GM19025 (cell line): Measurements from ENCODE around the gene CLDN4.
"Not testable (repeated sequence)": the region's sequence is repeated elsewhere in the genome, so short reads cannot be mapped to it uniquely, and the experiment has no call there.

Source experiments
- ATAC-seq: cut with Tn5 transposase; IDR thresholded peaks from one replicate; pipeline ENCODE4 v1.9.1; 2021; ENCODE audit warnings: mild to moderate bottlenecking, low read depth, moderate library complexity; ENCODE audit not compliant: unreplicated experiment

The CLDN4 gene

DNA sequence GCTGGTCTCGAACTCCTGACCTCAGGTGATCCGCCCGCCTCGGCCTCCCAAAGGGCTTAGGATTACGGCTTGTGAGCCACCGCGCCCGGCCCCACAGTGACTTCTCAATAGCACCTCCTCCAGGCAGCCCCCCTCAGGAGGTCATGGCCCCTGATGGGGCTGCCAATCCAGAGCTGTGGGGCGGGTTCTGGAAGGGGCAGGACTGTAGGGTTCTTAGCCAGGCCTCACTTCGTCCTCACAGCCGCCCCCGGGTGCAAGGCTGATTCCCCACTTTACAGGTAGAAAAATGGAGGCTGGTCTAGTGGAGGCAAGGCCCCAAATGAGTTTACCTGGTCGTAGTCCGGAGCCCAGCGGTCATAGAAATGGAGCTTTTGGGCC lies 10.9 kb downstream of the CLDN4 start:
- no peak for ATAC-seq

DNA sequence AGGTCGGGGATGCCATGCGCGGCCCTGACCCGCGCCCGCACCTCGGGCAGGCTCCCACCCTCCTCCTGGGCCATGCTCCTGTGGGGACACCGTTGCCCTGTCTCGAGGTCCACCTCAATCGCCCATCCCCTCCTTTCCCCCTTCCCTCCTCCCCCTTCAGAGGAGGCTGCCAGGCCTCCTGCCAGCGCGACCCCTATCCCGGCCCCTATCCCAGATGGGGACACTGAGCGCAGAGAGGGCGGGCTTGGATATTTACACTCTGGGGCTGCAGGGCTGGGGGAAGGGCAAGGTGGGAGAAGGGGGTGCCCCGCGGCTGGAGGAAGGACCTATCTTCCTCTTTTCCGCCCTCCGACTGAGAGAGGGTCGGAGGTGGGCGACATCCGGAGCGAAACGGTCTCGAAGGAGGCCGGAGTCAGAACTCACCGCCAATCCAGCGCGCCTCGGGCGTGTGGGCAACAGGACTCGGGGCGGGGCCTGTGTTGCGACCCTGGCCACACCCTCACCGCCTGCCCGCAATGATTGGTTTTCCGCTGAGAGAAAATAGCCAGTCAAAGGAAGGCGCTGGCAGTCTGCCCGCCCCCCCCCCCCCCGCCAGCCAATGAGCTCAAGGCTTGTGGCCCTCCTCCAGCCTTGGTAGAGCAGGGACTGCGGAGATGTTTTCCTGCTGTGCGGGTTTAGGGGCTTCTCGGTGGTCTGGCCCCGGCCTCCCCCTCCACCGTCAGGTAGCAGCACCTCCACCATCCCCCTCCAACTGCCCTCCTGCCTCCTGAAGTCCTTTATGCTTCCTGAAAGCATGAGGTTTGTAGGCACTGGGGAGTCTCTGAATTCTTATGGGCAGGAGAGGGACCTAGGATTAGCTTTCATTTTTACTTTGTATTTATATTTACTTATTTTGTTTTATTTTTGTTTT lies 11.5 kb downstream of the CLDN4 start, which contains the start of gene METTL27:
TSS of gene METTL27 (minus strand) at position 450 of the 910 bp plus-strand sequence. CDS start at position 74, 376 bp downstream.
- peak; percentile 94 for ATAC-seq

- no peak for ATAC-seq
Measured at GRCh38 chr7:73844131-73844547, 13.3 kb downstream of the CLDN4 start.

DNA sequence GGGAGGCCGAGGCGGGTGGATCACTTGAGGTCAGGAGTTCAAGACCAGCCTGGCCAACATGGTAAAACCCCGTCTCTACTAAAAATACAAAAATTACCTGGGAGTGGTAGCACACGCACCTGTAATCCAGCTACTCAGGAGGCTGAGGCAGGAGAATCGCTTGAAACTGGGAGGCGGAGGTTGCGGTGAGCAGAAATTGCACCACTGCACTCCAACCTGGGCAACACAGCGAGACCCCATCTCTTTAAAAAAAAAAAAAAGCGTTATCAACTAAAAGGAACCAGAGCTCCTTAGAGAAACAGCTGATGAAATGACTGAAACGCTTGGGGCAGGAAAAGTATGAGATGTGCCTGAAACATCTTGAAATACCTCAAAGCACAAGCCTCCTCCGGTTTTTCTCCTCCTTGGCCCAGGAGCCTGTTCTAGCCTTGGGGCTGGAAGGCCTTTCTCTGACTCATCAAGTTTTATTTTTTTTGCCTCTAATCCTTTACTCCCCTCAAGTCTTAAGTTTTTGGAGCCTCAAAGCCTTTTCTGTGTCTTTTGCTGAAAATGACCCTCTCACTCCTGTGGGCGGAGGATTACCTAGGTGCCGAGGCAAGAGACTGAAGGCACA lies 14.2 kb downstream of the CLDN4 start:
- ATAC-seq: no peak

GRCh38 chr7:73845701-73846195 lies 15.0 kb downstream of the CLDN4 start:
- not testable (repeated sequence) for ATAC-seq

GRCh38 chr7:73847941-73848723 lies 17.3 kb downstream of the CLDN4 start:
- no peak for ATAC-seq

DNA sequence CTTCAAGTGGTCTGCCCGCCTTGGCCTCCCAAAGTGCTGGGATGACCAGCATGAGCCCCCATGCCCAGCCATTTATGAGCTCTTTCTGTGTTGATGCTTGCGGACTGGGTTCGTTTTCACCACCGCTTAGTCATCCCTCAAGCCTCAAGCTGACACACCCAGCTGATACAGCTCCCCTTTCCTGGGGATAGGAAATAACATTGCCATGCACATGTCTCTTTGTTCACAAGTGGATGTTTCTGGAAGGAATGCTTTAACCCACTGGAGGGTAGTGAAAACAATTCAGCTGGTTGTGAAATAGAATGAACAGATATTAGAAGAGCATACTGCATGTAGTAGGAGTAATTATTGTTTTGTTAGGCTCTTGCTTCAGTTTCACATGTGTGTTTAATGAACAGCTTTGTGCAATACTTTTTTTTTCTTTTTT lies 20.0 kb downstream of the CLDN4 start:
- no peak for ATAC-seq

GRCh38 chr7:73851410-73852338 lies 20.9 kb downstream of the CLDN4 start:
- ATAC-seq: peak; percentile 72

DNA sequence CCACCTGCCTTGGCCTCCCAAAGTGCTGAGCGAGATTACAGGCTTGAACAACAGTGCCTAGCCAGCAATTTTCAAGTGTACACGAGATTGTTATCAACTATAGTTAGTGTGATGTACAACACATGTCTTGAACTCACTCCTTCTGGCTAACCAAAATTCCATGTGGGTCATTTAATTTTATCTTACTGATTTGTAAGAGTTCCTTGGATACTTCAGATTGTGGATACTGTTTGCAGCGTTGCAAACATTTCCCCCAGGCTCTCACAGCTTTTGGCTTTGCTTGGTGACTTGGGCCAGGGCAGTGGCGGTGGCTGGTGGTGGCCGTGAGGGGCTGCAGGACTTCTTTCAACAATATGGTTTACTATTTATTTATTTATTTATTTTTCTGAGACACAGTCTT lies 21.7 kb downstream of the CLDN4 start:
- ATAC-seq: no peak

GRCh38 chr7:73856941-73857340 lies 26.1 kb downstream of the CLDN4 start:
- ATAC-seq: no peak

- ATAC-seq: no peak
Measured at GRCh38 chr7:73858807-73859206, 28.0 kb downstream of the CLDN4 start.

DNA sequence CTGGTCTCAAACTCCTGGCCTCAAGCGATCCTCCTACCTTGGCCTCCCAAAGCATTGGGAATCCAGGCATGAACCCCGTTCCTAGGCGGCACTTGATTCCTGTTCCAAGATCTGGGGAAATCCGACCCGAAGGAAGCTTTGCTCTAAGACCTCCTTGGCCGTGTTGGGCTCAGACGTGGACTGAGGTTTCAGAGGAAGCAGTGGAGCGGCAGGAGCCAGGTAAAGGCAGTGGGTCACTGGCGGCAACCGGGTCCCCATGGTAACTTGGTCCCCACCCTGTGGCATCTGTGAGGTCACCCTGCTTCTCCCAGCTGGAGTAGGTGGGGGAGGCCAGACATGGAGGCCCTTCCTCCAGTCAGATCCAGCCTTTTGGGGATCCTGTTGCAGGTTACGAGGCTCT lies 30.1 kb downstream of the CLDN4 start, which contains the start of gene TMEM270:
TSS of gene TMEM270 (plus strand) at position 301 of the 400 bp plus-strand sequence. CDS start at position 337, 36 bp downstream.
- ATAC-seq: no peak

- ATAC-seq: no peak
Measured at GRCh38 chr7:73861305-73861704, 30.5 kb downstream of the CLDN4 start.

DNA sequence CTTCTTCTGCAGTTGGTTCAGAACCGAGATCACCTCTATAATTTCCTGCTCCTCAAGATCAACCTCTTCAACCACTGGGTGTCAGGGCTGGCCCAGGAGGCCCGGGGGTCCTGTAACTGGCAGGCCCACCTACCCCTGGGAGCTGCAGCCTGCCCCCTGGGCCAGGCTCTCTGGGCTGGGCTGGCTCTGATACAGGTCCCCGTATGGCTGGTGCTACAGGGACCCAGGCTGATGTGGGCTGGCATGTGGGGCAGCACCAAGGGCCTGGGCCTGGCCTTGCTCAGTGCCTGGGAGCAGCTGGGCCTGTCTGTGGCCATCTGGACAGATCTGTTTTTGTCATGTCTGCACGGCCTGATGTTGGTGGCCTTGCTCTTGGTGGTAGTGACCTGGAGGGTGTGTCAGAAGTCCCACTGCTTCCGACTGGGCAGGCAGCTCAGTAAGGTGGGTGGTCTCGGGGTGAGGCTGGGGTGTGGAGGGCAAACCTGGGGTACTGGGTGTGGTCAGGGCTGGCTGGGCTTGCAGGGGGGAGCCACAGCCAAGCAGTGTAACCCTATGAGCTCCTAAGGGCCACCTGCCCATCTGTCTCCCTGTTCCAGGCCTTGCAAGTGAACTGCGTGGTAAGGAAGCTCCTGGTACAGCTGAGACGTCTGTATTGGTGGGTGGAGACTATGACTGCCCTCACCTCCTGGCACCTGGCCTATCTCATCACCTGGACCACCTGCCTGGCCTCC lies 34.4 kb downstream of the CLDN4 start:
- no peak for ATAC-seq

DNA sequence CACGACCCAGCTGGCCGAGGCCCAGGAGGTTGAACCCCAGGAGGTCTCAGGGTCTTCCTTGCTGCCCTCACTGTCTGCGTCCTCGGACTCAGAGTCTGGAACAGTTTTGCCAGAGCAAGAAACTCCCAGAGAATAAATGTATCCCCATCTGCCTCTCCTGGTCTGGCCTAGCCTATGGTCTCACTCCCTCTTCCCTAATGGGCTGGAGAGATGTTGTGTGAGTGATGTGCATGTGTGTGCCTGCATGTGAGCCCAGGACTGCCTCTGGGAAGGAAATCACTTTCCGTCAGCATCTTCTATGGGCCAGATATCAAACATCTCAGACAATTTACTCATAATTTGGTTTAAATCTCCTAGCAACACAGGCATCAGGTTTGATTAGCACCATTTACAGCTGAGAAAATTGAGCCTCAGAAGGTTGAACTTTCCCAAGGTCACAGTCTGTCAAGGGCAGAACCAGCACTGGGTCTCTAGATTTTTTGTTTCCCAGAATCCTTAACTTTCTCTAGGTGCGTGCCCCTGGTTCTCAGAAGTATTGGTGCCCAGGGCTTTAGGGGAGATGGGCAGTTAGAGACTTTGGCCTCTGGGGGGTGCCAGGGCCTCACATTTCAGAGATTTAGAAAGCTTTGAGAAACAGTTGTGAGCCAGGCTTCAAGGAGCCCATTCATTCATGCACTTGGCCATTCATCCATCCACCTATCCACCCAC lies 35.1 kb downstream of the CLDN4 start:
- no peak for ATAC-seq

- no peak for ATAC-seq
Measured at GRCh38 chr7:73866446-73866767, 35.6 kb downstream of the CLDN4 start.

GRCh38 chr7:73869011-73869798 lies 38.4 kb downstream of the CLDN4 start:
- ATAC-seq: no peak

- no peak for ATAC-seq
Measured at GRCh38 chr7:73870041-73870492, 39.3 kb downstream of the CLDN4 start.
